ENCODE data around the gene USP8. TPM values are rescaled to one million over a fixed set of nuclear protein-coding genes. Genes with fewer than 3 reads are reported as not detected.

The USP8 gene
- total and polyA plus RNA-seq, 2 of the 4 experiments (the other 2 are of a cell fraction) = 25.4 to 52.2 TPM

GRCh38 chr15:50438251-50438650, 14.0 kb downstream of the USP8 start:
- Histone ChIP-seq H4K5ac (ENCODE audit: low read depth, low read length) (no peak overlapping the region), H2BK5ac (ENCODE audit: low read depth, low read length, poor library complexity, severe bottlenecking) (no peak overlapping the region), H2AK9ac (replicated peaks; ENCODE audit: low read depth, low read length, poor library complexity) (no peak overlapping the region), H3K4ac (ENCODE audit: low read depth, low read length) (no peak overlapping the region), H3K9me3 (ENCODE audit: control insufficient read depth, insufficient read depth, low read length) (no peaks in the 10 kb centered on the region), H2BK120ac (ENCODE audit: low read depth, low read length) (no peak overlapping the region), H4K20me1 (ENCODE audit: insufficient read depth, low read length) (peaks cover 14% of the 10 kb centered on the region; the same call in 1 of the 2 replicates), H3K56ac (ENCODE audit: extremely low read depth, insufficient read depth, low read length) (no peak overlapping the region), H4K8ac (ENCODE audit: low read depth in 2 of 2, low read length in 2 of 2) (no peak overlapping the region), H3K9ac (ENCODE audit: low read depth, low read length) (no peak overlapping the region), H2AFZ (replicated peaks; ENCODE audit: low read length, poor library complexity) (no peak overlapping the region), H3K14ac (replicated peaks; ENCODE audit: low read depth, low read length) (no peak overlapping the region), H3K4me1 (ENCODE audit: control insufficient read depth, insufficient read depth, low read length) (no peaks in the 10 kb centered on the region), H3K27ac (ENCODE audit: insufficient read depth, low read length) (no peak overlapping the region), H4K91ac (ENCODE audit: insufficient read depth, low read depth, low read length) (no peak overlapping the region), H3K9me1 (ENCODE audit: insufficient read depth, low read length) (no peaks in the 10 kb centered on the region; the same call in 1 of the 2 replicates), H3K79me1 (ENCODE audit: low read depth in 1 of 2, low read length in 2 of 2) (peaks cover 12 to 55% of the 10 kb centered on the region in 2 experiments), H2AK5ac (ENCODE audit: low read depth, low read length) (no peak overlapping the region), H3K36me3 (ENCODE audit: control insufficient read depth, insufficient read depth, low read length) (peaks cover 13% of the 10 kb centered on the region), H2BK20ac (ENCODE audit: low read depth, low read length) (no peak overlapping the region), H2BK15ac (ENCODE audit: low read depth, low read length) (no peak overlapping the region), H3K27me3 (ENCODE audit: control insufficient read depth, insufficient read depth, low read length) (no peaks in the 10 kb centered on the region), H3K23ac (ENCODE audit: low read depth, low read length) (no peak overlapping the region), H3K18ac (ENCODE audit: low read depth, low read length) (no peak overlapping the region), H3K4me2 (ENCODE audit: low read depth, low read length) (no peak overlapping the region), H3K4me3 (ENCODE audit: insufficient read depth, low read depth, low read length) (no peak overlapping the region)
- BruUV-seq (replicated peaks) = no TSS peak
- TF ChIP-seq CTCF (conservative IDR thresholded peaks at IDR 0.05; ENCODE audit: low read depth, low read length) (no peak), MAZ (IDR thresholded peaks at IDR 0.05; ENCODE audit: borderline replicate concordance, low read depth, low read length) (no peak), SMC3 (IDR thresholded peaks at IDR 0.05; ENCODE audit: low read depth, low read length) (no peak), CEBPB (IDR thresholded peaks at IDR 0.05; ENCODE audit: low read depth, low read length) (no peak), RAD21 (IDR thresholded peaks at IDR 0.05; ENCODE audit: low read length) (no peak), RFX5 (IDR thresholded peaks at IDR 0.05; ENCODE audit: low read depth, low read length) (no peak), CHD1 (IDR thresholded peaks at IDR 0.05; ENCODE audit: low read depth, low read length) (no peak), NFE2L2 (IDR thresholded peaks at IDR 0.05; ENCODE audit: low read depth, low read length) (no peak), USF2 (IDR thresholded peaks at IDR 0.05; ENCODE audit: low read depth, low read length) (no peak), MXI1 (IDR thresholded peaks at IDR 0.05; ENCODE audit: borderline replicate concordance, low read depth, low read length) (no peak)
- 100% methylated on average over 2 of the region's 8 CpGs; no CpG with 5 or more reads in 1 of the 2 experiments for WGBS, 2 experiments (ENCODE audit: extremely low coverage in 2 of 2, insufficient read length in 1 of 2)
- in situ Hi-C loops (cut with MboI; ENCODE audit: low sequenced_read_pairs) = no loop called here
- ChIA-PET POLR2A (ENCODE audit: unreplicated experiment) (no interaction called here), CTCF (no interaction called here)
- intact Hi-C loops (cut with micrococcal nuclease) = no loop called here
- no peak for ATAC-seq (ENCODE audit: low read depth)
- dilution Hi-C loops (cut with HindIII; ENCODE audit: low sequenced_read_pairs, unreplicated experiment) = no loop called here
- DNase-seq = no peak
